Measurements from ENCODE around the gene COX4I2. TPM values are rescaled to one million over a fixed set of nuclear protein-coding genes. Genes with fewer than 3 reads are reported as not detected.

Gene COX4I2
- polyA plus RNA-seq, 1 donor from 2014 or later: not detected

- Histone ChIP-seq H3K9me3 (ENCODE audit: low read length) (no peaks in the 10 kb centered on the region), H3K79me2 (replicated peaks; ENCODE audit: insufficient read depth, low read length) (no peaks in the 10 kb centered on the region), H3K4me3 (ENCODE audit: low read length) (peak within 1 kb of the TSS; percentile 70), H2AFZ (ENCODE audit: low read depth, low read length) (peak within 1 kb of the TSS; percentile 5), H3K9ac (ENCODE audit: low read length) (peak within 1 kb of the TSS; percentile 70), H3F3A (ENCODE audit: insufficient read depth, low read length, poor library complexity, severe bottlenecking) (no peaks in the 10 kb centered on the region), H3K9me2 (ENCODE audit: insufficient read depth, low read length) (no peaks in the 10 kb centered on the region), H3K27me3 (ENCODE audit: insufficient read depth, low read depth, low read length) (peaks cover 41% of the 10 kb centered on the region), H3K36me3 (ENCODE audit: insufficient read depth, low read length) (no peaks in the 10 kb centered on the region), H4K20me1 (ENCODE audit: insufficient read depth) (no peaks in the 10 kb centered on the region), H3K4me2 (ENCODE audit: low read length) (peak within 1 kb of the TSS; percentile 72), H3K27ac (ENCODE audit: low read length) (peak within 1 kb of the TSS; percentile 49)
- TF ChIP-seq, protein P1, sequence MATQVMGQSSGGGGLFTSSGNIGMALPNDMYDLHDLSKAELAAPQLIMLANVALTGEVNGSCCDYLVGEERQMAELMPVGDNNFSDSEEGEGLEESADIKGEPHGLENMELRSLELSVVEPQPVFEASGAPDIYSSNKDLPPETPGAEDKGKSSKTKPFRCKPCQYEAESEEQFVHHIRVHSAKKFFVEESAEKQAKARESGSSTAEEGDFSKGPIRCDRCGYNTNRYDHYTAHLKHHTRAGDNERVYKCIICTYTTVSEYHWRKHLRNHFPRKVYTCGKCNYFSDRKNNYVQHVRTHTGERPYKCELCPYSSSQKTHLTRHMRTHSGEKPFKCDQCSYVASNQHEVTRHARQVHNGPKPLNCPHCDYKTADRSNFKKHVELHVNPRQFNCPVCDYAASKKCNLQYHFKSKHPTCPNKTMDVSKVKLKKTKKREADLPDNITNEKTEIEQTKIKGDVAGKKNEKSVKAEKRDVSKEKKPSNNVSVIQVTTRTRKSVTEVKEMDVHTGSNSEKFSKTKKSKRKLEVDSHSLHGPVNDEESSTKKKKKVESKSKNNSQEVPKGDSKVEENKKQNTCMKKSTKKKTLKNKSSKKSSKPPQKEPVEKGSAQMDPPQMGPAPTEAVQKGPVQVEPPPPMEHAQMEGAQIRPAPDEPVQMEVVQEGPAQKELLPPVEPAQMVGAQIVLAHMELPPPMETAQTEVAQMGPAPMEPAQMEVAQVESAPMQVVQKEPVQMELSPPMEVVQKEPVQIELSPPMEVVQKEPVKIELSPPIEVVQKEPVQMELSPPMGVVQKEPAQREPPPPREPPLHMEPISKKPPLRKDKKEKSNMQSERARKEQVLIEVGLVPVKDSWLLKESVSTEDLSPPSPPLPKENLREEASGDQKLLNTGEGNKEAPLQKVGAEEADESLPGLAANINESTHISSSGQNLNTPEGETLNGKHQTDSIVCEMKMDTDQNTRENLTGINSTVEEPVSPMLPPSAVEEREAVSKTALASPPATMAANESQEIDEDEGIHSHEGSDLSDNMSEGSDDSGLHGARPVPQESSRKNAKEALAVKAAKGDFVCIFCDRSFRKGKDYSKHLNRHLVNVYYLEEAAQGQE (IDR thresholded peaks at IDR 0.05; ENCODE audit: borderline replicate concordance): peak; percentile 49
- TF ChIP-seq POLR2AphosphoS5 (IDR thresholded peaks at IDR 0.05): peak; percentile 96
- TF ChIP-seq, protein P2, sequence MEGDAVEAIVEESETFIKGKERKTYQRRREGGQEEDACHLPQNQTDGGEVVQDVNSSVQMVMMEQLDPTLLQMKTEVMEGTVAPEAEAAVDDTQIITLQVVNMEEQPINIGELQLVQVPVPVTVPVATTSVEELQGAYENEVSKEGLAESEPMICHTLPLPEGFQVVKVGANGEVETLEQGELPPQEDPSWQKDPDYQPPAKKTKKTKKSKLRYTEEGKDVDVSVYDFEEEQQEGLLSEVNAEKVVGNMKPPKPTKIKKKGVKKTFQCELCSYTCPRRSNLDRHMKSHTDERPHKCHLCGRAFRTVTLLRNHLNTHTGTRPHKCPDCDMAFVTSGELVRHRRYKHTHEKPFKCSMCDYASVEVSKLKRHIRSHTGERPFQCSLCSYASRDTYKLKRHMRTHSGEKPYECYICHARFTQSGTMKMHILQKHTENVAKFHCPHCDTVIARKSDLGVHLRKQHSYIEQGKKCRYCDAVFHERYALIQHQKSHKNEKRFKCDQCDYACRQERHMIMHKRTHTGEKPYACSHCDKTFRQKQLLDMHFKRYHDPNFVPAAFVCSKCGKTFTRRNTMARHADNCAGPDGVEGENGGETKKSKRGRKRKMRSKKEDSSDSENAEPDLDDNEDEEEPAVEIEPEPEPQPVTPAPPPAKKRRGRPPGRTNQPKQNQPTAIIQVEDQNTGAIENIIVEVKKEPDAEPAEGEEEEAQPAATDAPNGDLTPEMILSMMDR (IDR thresholded peaks at IDR 0.05; ENCODE audit: poor library complexity, severe bottlenecking): peak; percentile 34
- TF ChIP-seq RAD21 (conservative IDR thresholded peaks at IDR 0.05): peak; percentile 42
- peak; percentile 42 for TF ChIP-seq SMC3 (conservative IDR thresholded peaks at IDR 0.05; ENCODE audit: poor library complexity)
- TF ChIP-seq TAF1 (IDR thresholded peaks at IDR 0.05; ENCODE audit: low read depth): peak; percentile 95
- TF ChIP-seq MXI1 (conservative IDR thresholded peaks at IDR 0.05; ENCODE audit: poor library complexity, severe bottlenecking): peak; percentile 93
- TF ChIP-seq EZH2 (IDR thresholded peaks at IDR 0.05; ENCODE audit: borderline replicate concordance, insufficient read depth, low read length, poor library complexity, severe bottlenecking): no peak
- peak; percentile 55 for TF ChIP-seq EP300 (conservative IDR thresholded peaks at IDR 0.05; ENCODE audit: poor library complexity, severe bottlenecking)
These were observed 32.4 kb upstream of the COX4I2 start, which contains the start of gene ID1 for GRCh38 chr20:31605031-31605901. Gene ID1, plus strand, starts transcription at chr20:31605289. Its CDS starts 99 bp downstream, at chr20:31605388.

DNA sequence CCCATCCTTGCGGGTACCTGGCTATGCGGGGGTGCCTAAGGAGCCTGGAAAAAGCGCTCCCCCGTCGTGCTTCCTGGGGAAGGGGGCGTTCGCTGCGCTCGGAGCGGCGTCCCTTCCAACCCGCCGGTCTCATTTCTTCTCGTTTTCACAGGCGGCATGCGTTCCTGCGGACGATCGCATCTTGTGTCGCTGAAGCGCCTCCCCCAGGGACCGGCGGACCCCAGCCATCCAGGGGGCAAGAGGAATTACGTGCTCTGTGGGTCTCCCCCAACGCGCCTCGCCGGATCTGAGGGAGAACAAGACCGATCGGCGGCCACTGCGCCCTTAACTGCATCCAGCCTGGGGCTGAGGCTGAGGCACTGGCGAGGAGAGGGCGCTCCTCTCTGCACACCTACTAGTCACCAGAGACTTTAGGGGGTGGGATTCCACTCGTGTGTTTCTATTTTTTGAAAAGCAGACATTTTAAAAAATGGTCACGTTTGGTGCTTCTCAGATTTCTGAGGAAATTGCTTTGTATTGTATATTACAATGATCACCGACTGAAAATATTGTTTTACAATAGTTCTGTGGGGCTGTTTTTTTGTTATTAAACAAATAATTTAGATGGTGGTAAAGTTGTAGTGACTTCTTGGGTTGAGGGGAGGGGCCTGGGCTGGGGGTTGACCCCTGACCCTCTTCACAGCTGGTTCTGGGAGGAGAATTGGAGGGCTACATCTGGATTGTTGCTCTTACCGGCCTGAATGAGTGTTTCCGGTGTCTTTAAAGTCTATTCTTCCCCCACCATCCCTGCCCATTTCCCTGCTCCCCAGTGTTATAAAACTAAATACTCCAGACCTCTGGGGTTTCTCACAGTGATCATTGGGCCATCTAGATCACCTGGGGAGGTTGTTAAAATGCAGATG lies 31.6 kb upstream of the COX4I2 start:
- Histone ChIP-seq H3K9me2 (ENCODE audit: insufficient read depth, low read length) (no peaks in the 10 kb centered on the region), H2AFZ (ENCODE audit: low read depth, low read length) (no peak overlapping the region), H3K79me2 (replicated peaks; ENCODE audit: insufficient read depth, low read length) (no peaks in the 10 kb centered on the region), H3K36me3 (ENCODE audit: insufficient read depth, low read length) (no peaks in the 10 kb centered on the region), H3K27ac (ENCODE audit: low read length) (peak overlapping the region; percentile 49), H4K20me1 (ENCODE audit: insufficient read depth) (no peaks in the 10 kb centered on the region), H3F3A (ENCODE audit: insufficient read depth, low read length, poor library complexity, severe bottlenecking) (no peaks in the 10 kb centered on the region), H3K9me3 (ENCODE audit: low read length) (no peaks in the 10 kb centered on the region), H3K27me3 (ENCODE audit: insufficient read depth, low read depth, low read length) (peaks cover 41% of the 10 kb centered on the region), H3K4me2 (ENCODE audit: low read length) (peak overlapping the region; percentile 72), H3K9ac (ENCODE audit: low read length) (peak overlapping the region; percentile 70), H3K4me3 (ENCODE audit: low read length) (peak overlapping the region; percentile 70)
- peak; percentile 50 for TF ChIP-seq POLR2AphosphoS5 (IDR thresholded peaks at IDR 0.05)
- TF ChIP-seq, protein P2 (IDR thresholded peaks at IDR 0.05; ENCODE audit: poor library complexity, severe bottlenecking): peak; percentile 15
- TF ChIP-seq EP300 (conservative IDR thresholded peaks at IDR 0.05; ENCODE audit: poor library complexity, severe bottlenecking): no peak

Measured in neural cell (in vitro differentiated cells).